ENCODE data around the gene CHI3L2. TPM values are rescaled to one million over a fixed set of nuclear protein-coding genes. Genes with fewer than 3 reads are reported as not detected.

CHI3L2 gene
- total RNA-seq, 1 experiment from 2014 or later = 0.77 TPM

- no peak for DNase-seq (ENCODE audit: low read depth, low spot score)
- CTCF ChIA-PET = no interaction called here
- Histone ChIP-seq H3K36me3 (ENCODE audit: control insufficient read depth, insufficient read depth, low read length) (no peaks in the 10 kb centered on the region), H3K9me3 (ENCODE audit: control insufficient read depth, insufficient read depth, low read depth, low read length) (no peaks in the 10 kb centered on the region), H3K27ac (ENCODE audit: low read length) (no peak overlapping the region), H3K27me3 (ENCODE audit: control insufficient read depth, insufficient read depth, low read length) (no peaks in the 10 kb centered on the region), H3K4me3 (ENCODE audit: low read depth in 2 of 2, low read length in 2 of 2) (no peak overlapping the region), H3K4me1 (ENCODE audit: control insufficient read depth, insufficient read depth, low read length) (no peaks in the 10 kb centered on the region)
- in situ Hi-C loops (cut with HindIII; ENCODE audit: low pct_unique_long_range_greater_than_20kb, low sequenced_read_pairs) (no loop called here), intact Hi-C loops (cut with micrococcal nuclease; ENCODE audit: unreplicated experiment) (no loop called here)
- no peak for TF ChIP-seq TCF7L2 (IDR thresholded peaks at IDR 0.05; ENCODE audit: low read depth, low read length)
- no peak for TF ChIP-seq SIN3A (IDR thresholded peaks at IDR 0.05; ENCODE audit: borderline replicate concordance, insufficient read depth, low read depth, low read length)
- TF ChIP-seq, protein P1, sequence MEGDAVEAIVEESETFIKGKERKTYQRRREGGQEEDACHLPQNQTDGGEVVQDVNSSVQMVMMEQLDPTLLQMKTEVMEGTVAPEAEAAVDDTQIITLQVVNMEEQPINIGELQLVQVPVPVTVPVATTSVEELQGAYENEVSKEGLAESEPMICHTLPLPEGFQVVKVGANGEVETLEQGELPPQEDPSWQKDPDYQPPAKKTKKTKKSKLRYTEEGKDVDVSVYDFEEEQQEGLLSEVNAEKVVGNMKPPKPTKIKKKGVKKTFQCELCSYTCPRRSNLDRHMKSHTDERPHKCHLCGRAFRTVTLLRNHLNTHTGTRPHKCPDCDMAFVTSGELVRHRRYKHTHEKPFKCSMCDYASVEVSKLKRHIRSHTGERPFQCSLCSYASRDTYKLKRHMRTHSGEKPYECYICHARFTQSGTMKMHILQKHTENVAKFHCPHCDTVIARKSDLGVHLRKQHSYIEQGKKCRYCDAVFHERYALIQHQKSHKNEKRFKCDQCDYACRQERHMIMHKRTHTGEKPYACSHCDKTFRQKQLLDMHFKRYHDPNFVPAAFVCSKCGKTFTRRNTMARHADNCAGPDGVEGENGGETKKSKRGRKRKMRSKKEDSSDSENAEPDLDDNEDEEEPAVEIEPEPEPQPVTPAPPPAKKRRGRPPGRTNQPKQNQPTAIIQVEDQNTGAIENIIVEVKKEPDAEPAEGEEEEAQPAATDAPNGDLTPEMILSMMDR (IDR thresholded peaks at IDR 0.05) = no peak
- TF ChIP-seq, protein P2, sequence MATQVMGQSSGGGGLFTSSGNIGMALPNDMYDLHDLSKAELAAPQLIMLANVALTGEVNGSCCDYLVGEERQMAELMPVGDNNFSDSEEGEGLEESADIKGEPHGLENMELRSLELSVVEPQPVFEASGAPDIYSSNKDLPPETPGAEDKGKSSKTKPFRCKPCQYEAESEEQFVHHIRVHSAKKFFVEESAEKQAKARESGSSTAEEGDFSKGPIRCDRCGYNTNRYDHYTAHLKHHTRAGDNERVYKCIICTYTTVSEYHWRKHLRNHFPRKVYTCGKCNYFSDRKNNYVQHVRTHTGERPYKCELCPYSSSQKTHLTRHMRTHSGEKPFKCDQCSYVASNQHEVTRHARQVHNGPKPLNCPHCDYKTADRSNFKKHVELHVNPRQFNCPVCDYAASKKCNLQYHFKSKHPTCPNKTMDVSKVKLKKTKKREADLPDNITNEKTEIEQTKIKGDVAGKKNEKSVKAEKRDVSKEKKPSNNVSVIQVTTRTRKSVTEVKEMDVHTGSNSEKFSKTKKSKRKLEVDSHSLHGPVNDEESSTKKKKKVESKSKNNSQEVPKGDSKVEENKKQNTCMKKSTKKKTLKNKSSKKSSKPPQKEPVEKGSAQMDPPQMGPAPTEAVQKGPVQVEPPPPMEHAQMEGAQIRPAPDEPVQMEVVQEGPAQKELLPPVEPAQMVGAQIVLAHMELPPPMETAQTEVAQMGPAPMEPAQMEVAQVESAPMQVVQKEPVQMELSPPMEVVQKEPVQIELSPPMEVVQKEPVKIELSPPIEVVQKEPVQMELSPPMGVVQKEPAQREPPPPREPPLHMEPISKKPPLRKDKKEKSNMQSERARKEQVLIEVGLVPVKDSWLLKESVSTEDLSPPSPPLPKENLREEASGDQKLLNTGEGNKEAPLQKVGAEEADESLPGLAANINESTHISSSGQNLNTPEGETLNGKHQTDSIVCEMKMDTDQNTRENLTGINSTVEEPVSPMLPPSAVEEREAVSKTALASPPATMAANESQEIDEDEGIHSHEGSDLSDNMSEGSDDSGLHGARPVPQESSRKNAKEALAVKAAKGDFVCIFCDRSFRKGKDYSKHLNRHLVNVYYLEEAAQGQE (IDR thresholded peaks at IDR 0.05; ENCODE audit: insufficient read depth in 1 of 2, low read depth in 2 of 2, low read length in 1 of 2) = no peak
- TF ChIP-seq POLR2AphosphoS5 (IDR thresholded peaks at IDR 0.05; ENCODE audit: low read depth, low read length) = no peak
- no TSS peak for BruUV-seq (replicated peaks)
- no peak for ATAC-seq
- POLR2A ChIA-PET = no interaction called here
Measured at GRCh38 chr1:111236806-111237205, 9.3 kb downstream of the CHI3L2 start.

DNA sequence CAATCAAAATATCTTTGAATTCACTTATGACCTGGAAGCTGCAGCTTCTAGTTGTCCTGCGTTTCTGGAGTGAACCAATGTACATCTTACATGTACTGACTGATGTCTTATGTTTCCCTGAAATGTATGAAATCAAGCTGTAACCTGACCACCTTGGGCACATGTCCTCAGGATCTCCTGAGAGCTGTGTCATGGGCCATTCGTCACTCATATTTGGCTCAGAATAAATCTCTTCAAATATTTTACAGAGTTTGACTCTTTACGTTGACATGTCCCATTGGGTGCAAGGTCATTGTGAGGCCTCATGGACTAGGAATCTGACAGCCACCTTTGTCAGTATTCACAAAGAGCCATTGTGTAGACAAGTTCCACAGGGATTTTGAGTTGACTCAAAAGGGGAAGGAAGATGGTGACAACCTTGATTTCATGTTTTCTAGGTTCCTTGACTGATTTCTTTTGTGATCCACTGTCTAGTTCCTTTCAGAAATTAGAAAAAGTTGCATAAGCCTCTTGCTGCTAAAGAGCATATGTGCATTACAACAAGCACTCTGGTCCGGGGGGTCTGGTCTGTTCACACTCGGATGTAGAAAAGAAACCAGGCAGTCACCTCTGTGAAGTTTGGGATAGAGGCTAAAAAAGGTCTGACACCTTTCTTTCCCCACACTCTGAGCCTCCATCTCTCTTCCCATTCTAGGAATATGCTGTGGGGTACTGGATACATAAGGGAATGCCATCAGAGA, 10.7 kb downstream of the CHI3L2 start:
- intact Hi-C loops (cut with micrococcal nuclease; ENCODE audit: unreplicated experiment) (no loop called here), in situ Hi-C loops (cut with HindIII; ENCODE audit: low pct_unique_long_range_greater_than_20kb, low sequenced_read_pairs) (no loop called here)
- CTCF ChIA-PET = no interaction called here
- Histone ChIP-seq H3K4me1 (ENCODE audit: control insufficient read depth, insufficient read depth, low read length) (no peaks in the 10 kb centered on the region), H3K36me3 (ENCODE audit: control insufficient read depth, insufficient read depth, low read length) (no peaks in the 10 kb centered on the region), H3K4me3 (ENCODE audit: low read depth in 2 of 2, low read length in 2 of 2) (no peak overlapping the region), H3K27ac (ENCODE audit: low read length) (no peak overlapping the region), H3K9me3 (ENCODE audit: control insufficient read depth, insufficient read depth, low read depth, low read length) (no peaks in the 10 kb centered on the region), H3K27me3 (ENCODE audit: control insufficient read depth, insufficient read depth, low read length) (no peaks in the 10 kb centered on the region)
- BruUV-seq (replicated peaks) = no TSS peak
- ATAC-seq = no peak
- TF ChIP-seq SIN3A (IDR thresholded peaks at IDR 0.05; ENCODE audit: borderline replicate concordance, insufficient read depth, low read depth, low read length) (no peak), TCF7L2 (IDR thresholded peaks at IDR 0.05; ENCODE audit: low read depth, low read length) (no peak), POLR2AphosphoS5 (IDR thresholded peaks at IDR 0.05; ENCODE audit: low read depth, low read length) (no peak)
- TF ChIP-seq, protein P2 (IDR thresholded peaks at IDR 0.05; ENCODE audit: insufficient read depth in 1 of 2, low read depth in 2 of 2, low read length in 1 of 2) = no peak
- TF ChIP-seq, protein P1 (IDR thresholded peaks at IDR 0.05) = no peak
- DNase-seq (ENCODE audit: low read depth, low spot score) = no peak
- POLR2A ChIA-PET = no interaction called here

Data from Panc1 (cell line).